Stimulated activated CD4-positive, alpha-beta T cell treated with anti-CD3 and anti-CD28 coated beads, TNF-alpha, amount 100 ng/mL, for 24 hours (primary cell): ENCODE data around the gene ANKRD11.
"Not testable (repeated sequence)": the region's sequence is repeated elsewhere in the genome, so short reads cannot be mapped to it uniquely, and the experiment has no call there.

Experiments used
- DNase-seq, 3 experiments: peaks; one replicate each; pipeline ENCODE4 v3.0.0-alpha.2; 2020; ENCODE audit warnings: low read depth in 3 of 3

Gene ANKRD11

DNA sequence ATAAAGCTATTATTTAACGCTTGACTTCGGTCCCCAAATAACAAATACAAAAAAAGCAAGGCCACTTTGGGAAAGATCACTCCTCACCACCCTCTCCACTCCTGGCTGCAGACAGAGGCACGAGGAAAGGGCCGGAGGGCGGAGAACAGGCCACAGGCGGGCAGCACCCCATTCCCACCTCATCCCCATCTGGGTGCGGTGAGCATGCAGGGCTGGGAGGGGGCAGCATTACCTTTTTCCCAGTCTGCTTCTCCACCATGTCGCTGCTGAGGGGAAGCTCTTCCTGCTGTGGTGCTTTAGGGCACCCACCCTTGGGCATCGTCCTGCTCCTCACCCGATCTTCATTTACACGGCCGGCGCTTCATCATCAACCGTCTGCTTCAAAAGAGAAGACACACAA, 173.7 kb downstream of the ANKRD11 start:
- DNase-seq = no peak

DNA sequence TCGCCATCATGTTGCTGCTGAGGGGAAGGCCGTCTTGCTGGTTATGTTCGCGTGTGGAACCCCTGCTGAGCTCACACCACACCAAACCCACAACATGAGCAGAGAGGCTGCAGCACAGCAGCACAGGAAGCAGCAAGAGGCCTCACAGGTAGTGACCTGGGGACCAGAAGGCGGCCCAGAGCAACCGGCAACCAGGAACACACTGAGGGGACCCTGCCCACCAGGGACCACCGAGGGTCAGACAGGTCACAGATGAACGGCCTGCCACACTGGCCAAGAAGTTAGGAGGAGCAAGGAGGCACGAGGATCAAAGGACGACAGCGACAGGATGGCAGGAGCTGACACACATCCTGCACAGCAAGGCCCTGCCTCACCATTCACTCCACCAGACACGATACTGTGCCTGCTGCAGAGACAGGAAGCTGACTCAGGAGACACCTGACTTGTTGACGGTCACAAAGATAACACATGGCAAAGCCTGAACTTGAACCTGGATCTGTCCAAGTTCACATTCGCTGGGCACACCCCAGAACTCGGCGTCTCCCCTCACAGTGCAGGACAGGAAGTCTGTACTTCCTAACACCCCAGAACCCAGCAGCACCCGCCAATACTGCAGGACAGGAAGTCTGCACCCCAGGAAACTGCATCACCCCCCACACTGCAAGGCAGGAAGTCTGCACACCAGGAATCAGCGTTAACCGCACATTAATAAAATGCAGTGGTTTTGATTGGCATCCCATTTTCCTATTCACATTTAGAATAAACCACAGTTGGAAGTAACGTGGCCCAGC, 174.4 kb downstream of the ANKRD11 start:
- peak; percentile 47 to 74 (median 52) for DNase-seq

DNA sequence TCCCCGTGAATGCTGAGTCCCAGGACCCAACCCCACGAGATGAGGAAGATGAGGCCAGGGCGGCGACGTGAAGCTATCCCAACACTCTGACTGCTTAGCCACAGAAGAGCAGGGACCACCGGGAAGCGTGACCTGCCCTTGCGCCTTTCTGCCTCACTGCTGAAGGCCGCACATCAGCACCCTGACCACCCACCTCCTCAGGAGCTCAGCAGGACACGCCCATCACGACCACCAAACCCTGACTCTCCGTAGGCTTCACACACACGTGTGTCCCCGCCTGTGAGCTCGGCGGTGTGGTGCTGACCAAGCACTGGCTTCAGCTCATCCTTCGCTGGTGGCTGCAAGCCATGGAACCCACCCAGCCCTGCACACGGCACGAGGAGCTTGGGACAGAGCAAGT, 175.1 kb downstream of the ANKRD11 start:
- no peak for DNase-seq

DNA sequence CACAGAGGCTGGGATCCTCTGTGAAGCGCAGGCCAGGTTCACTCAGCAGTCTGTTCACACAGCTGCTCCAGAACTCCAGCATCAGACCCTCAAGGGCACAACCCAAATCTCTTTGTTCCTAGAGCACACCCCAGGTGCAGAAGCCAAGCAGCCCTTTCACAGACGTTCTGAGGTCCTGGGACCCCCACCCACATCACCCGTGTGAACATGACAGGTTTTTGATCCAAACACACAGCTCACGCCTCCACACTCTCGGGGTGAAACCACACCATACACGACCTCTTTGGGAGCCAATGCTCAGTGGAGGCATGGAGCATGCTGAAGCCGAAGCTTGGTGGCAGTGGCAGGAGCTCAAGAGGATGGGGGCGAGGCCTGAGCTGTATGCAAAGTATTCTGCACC, 175.5 kb downstream of the ANKRD11 start:
- DNase-seq = peak in 1 of 3 experiments; percentile 19

DNA sequence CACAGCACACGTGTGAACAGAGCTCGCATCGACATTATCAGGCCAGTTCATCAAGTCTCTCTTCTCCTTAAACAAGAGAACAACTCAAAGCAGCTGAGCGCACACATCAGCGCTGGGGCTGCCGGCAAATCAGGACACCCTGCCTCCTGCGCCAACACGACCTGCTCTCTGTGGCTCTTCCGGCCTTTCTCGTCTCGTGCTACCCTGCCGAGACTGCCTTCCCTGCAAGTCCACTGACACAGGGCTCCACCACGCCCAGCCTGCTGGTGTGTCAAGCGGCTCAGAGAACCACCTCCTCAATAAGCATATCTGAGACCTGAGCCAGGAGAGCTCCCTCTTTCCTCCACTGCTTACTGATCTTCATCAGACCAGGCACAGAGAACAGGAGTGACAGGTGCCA, 176.0 kb downstream of the ANKRD11 start:
- peak in 2 of 3 experiments; percentile 13 to 38 for DNase-seq

DNA sequence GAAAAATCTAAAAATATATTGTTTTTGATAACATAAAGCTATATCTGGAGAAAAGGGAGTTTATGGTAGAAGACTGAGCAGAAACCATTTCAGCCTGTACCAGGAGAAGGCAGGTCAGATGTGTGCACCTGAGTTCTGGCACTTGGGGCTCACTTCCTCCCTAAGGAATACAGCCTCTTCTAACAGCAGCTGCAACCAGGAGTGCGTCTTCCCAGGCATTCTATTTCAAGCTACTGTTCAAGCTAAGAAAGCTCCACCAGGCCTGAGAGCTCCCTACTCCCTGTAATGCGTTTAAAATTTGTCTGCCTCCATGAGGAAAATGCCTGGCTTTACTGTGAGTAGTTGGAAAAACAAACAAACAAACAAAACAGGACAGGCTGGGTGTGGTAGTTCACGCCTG, 176.8 kb downstream of the ANKRD11 start:
- DNase-seq = no peak

DNA sequence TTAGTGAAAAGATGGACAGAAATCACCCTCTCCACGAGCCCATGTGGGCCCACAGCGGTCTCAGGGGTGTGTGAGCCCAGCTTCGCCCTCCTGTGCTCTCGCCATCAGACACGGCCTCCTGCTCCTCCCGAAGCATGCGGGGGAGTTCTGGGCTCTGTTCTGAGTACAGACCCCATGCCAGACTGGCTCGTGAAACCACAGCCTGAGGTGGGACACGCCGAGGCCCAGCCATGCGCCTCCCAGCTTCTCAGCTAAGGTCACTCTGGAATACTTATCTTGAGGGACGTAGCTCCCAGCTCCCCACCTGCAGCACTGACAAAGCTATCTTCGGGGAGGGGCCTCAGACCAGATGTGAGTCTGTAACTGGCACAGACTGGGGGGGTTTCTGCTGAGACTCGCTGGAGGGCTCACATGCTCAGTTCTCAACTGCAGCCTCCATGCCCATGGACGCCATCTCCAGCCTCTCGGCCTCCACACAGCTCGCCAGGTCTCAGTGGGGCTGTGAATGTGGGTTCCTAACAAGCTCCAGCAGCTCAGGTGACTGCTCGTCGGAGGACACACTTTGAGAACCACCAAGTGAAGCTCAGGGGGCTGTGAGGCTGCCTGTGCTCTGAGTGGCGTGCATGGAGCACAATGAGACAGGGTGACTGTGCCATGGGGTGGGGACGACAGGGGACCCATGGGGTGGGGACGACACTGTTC, 177.6 kb downstream of the ANKRD11 start:
- DNase-seq = no peak

DNA sequence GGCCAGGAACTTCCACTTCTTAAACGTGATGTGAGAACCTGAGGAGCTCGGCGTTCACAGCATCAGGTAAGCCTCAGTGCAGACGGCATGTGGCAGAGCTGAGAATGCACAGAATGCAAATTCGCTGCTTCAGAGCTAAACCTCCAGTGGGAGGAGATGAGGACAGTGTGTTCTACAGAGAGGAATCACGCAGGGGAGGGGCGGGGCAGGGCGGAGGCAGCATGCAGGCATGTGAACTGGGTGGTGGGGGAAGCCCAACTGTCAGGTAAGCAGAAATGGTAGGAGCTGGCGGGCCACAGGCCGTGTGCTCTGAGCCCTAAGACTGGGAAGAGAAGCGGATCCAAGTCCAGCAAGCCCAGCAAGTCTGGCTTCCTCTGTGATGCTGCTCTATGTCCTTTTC, 178.2 kb downstream of the ANKRD11 start:
- no peak for DNase-seq

DNA sequence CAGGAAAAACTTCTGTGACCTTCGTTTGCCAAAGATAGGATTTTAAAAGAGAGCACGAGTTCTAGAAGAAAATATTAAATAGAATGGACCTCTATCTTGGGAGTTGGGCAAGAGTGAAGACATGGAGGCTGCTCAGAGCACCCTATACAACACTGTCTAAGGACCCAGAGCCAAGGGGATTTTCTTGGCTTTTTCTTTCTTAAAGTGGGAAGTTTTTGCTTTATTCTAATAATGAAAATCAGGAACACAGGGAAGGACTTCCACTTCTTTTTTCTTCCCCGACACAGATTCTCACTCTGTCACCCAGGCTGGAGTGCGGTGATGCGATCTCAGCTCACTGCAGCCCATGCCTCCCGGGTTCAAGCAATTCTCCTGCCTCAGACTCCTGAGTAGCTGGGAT, 178.7 kb downstream of the ANKRD11 start:
- DNase-seq = no peak

DNA sequence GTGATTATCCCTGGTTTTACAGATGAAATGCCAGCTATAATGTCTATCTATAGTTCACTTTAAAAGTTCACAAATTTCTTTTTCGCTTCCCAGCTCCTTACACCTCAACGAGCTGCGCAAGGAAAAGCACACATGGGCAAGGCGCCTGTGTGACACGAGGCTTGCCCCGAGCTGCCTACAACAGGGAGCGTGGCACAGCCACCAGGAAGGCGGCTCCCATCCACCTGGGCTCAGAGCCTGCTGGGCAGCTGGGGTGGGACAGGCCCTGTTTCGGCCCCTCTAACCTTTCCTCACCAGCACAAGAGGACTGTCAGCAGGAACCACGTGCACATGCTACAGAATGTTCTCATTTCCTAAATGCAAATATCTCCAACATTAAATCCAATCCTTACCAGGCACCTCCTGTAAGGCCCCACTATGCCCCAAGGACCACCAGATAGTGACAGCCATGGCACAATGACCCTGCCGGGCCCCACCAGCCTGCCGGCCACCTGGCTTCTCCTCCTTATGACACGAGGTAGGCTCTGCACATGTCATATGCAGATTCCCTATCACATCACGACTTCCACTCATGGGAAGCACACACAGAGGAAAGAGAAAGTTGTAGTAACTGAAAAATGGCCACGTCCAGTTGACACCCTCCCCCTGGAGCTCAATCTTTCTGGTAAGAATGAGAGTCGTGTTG, 180.8 kb downstream of the ANKRD11 start:
- DNase-seq = no peak

DNA sequence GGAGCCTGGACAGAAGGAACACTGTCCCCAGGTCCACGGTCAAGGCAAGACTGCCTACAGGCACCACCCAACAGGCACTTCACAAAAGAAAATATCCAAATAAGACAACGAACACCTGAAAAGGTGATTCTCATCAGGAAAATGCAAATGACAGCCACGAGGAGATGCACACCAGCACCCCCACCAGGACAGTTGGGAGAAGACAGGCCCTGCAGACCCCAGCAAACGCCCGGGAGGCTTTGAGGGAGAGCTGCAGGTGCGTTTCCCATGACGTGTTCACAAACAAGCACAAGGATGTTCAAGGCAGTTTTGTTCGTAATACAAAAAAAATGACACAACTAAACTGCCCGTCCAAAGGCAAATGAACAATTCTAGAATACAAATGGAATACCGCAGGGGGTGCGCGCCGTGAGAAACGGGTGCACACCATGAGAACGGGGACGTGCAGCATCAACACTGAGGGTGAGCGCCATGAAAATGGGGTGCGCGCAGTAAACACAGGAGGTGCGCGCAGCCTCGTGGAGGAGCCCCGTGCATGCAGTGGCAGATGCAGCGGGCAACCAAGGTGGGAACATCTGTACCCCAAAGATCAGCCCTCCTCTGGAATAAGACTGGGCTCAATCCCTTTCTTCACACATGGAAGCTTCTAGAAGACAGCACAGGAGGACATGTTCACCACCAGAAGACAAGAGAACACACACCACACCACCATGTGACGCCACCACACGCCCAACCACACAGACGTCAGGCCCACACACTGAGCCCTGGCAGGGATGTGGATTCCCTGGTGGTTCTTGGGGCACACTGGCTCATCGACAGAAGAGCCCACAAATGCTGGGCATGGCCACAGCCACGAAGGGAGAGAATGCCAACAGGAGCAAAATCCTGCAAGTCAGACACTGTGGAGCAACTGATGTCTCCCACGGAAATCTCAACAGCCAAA, 181.7 kb downstream of the ANKRD11 start:
- DNase-seq = peak in 1 of 3 experiments; percentile 29

DNA sequence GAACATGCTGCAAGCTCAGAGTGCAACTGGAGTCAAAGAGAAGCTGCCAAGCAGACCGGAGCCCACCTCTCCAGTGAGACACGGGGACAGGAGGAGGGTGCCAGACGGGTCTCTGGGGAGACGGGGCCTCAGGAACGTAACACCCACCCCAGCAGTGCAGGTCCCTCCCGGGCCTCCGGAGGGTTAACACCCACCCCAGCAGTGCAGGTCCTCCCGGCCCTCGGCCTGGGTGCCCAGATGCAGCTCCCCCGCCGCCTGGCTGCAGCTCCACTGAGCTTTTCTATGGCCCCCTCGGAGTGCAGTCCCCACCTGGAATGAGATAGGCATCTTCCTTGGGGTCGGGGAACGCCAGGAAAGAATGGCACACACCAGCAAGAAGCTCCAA, 182.9 kb downstream of the ANKRD11 start:
- DNase-seq = no peak

DNA sequence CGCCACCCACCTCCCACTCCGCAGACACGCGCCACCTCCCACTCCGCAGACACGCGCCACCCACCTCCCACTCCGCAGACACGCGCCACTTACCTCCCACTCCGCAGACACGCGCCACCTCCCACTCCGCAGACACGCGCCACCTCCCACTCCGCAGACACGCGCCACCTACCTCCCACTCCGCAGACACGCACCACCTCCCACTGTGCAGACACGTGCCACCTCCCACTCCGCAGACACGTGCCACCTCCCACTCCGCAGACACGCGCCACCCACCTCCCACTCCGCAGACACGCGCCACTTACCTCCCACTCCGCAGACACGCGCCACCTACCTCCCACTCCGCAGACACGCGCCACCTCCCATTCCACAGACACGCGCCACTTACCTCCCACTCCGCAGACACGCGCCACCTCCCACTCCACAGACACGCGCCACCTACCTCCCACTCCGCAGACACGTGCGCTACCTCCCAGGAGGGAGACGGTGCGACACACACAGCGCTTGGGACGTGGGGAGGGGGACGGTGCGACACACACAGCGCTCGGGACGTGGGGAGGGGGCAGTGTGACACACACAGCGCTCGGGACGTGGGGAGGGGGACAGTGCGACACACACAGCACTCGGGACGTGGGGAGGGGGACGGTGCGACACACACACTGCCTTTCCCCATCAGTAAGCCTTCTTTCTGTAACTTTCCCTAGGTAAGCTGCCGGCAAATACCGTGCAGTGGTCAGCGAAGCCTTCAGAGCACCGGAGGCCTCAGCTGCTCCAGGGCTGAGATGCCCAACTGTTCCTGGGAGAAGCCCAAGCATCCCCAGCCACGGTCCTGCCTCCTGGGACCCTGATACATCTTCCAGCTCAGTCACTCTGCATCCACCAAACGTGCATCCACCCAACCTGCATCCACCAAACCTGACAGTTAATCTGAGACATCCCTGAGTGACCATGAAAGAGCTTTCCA, 183.6 kb downstream of the ANKRD11 start:
- not testable (repeated sequence) for DNase-seq

DNA sequence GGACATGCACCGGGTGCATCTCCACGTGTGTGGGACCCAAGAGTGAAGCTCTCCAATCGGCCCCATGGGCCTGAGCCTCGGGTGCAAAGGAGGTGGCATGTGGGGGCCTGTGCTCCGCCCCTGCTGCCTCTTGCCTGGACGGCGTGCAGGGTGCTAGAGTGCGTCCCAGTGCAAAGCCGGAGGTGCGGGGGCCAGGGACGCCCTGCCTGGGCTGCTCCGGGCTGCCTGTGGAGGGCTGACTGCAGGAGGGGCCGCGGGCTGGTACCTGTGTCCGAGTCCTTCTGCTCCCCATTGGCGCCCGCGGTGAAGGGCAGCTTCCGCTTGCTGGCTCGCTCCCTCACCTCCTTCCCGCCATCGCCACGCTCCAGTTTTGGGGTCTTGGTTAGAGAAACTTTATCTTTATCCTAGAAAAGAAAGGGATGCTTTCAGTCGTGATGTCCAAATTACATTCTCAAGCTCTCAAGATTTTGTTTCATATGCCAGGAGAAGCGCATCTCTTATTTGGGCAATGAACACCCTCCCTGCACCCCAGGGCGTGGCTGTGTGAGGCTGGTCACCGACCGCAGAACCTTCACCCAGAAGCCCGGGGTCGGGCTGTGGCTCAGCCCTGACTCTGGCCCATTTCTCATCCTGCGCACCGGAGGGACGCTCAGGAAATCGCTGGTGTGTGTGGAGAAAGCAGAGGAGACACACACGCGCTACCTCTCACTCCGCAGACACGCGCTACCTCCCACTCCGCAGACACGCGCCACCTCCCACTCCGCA, 185.2 kb downstream of the ANKRD11 start:
- DNase-seq = no peak

DNA sequence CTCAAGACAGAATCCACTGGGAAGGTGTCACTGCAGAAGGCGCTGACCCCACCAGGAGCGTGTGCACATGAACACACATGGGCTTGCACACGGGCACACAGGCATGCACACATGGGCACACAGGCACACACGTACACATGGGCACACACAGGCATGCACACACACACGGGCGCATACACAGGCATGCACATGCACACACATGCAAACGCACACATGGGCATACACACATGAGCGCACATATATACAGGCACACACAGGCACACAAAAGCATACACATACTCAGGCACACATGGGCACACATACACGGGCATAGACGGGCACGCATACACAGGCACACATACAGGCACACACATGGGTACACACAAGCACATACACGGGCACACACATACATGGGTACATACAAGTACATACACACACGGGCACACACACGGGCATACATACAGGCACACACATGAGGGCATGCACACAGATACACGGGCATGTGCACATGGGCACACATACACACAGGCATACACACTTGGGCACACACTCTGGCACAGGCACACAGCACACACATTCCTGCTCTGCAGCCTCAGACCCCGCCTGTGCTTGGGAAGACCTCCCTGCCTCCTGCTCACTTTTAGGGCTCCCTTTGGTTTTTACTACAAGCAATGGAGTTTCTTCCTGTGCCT, 186.0 kb downstream of the ANKRD11 start:
- DNase-seq = no peak

DNA sequence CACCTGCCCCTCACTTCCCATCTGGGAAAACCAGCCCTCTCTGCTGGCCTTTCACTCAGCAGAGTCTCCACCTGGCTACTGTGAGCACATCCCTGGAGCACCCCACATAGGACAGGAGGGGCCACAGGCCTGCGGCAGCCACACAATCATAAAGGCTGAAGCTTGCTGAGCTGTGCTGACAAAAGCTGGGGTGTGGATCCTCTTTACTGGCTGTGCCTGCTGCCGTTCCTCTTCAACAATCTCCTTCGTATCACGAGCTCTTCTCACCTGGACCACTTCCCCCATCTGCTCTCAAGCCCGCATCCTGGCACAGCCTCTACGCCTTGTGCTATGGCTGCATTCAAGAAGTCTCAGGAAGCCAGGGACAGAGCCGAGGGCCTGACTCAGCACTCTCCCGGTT, 186.7 kb downstream of the ANKRD11 start:
- DNase-seq = no peak

DNA sequence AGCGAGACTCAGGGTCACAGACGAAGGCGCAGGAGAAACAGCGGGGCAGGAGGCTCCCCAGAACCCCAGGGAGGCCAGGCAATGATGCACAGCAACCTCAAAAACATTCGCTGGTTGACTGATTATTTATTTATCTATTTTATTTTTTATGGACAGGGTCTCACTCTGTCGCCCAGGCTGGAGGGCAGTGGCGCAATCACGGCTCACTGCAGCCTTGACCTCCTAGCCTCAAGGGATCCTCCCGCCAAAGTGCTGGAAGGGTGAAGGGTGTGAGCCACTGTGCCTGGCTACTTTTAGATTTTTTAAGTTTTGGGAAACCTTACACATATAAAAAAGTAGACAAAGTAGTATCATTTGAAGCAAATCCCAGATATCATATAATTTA, 189.4 kb downstream of the ANKRD11 start:
- DNase-seq = no peak

DNA sequence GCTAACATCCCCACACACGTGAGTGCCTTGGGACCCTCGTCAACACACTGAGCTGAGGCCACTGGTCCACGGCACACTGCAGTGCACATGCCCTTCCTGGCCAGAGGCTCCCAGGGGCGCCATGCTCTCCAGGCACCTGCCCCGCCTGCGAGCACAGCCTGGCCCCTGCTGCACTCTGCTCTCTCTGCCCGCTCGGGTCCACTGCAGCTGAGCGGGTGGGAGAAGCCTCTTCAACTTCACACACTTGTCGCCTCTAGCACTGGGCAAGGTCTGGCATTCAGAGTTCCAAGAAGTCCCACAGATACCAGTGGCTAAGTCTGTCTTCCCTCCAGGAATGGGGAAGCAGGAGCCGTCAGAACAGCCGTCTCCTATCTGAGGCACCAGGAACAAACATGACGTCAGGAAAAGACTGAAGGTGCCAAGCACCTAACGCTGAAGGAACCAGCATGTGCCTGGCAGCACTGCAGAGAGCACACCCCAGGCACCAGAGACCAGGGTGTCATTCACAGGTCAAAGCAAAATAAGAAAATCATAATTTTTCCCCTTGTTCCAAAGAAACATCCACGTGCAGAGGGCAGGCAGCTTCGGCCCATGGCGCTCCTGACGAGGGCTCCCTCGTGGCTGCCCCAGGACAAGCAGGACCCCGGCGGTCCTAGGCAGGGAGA, 189.9 kb downstream of the ANKRD11 start:
- DNase-seq = no peak
